ENCODE results near the gene NRCAM. TPM values are rescaled to one million over a fixed set of nuclear protein-coding genes. Genes with fewer than 3 reads are reported as not detected.

Gene NRCAM
- total RNA-seq, 1 donor: 1.3 TPM

- H3K4me3 ChIP-seq (ENCODE audit: low read depth, low read length): no peak overlapping the region
- DNase-seq (ENCODE audit: low read depth): no peak
- no peak for TF ChIP-seq CTCF (IDR thresholded peaks at IDR 0.05; ENCODE audit: insufficient read depth, low read depth, low read length)
Observed at GRCh38 chr7:108328174-108328651, 128.0 kb downstream of the NRCAM start.

GRCh38 chr7:108327353-108327752 is 128.9 kb downstream of the NRCAM start:
- no peak for DNase-seq (ENCODE audit: low read depth)
- no peak overlapping the region for H3K4me3 ChIP-seq (ENCODE audit: low read depth, low read length)
- TF ChIP-seq CTCF (IDR thresholded peaks at IDR 0.05; ENCODE audit: insufficient read depth, low read depth, low read length): no peak

- no peak for DNase-seq (ENCODE audit: low read depth)
- H3K4me3 ChIP-seq (ENCODE audit: low read depth, low read length): no peak overlapping the region
- no peak for TF ChIP-seq CTCF (IDR thresholded peaks at IDR 0.05; ENCODE audit: insufficient read depth, low read depth, low read length)
Observed at GRCh38 chr7:108326938-108327337, 129.3 kb downstream of the NRCAM start.

GRCh38 chr7:108324053-108325038 is 131.9 kb downstream of the NRCAM start:
- no peak overlapping the region for H3K4me3 ChIP-seq (ENCODE audit: low read depth, low read length)
- no peak for DNase-seq (ENCODE audit: low read depth)
- no peak for TF ChIP-seq CTCF (IDR thresholded peaks at IDR 0.05; ENCODE audit: insufficient read depth, low read depth, low read length)

- no peak overlapping the region for H3K4me3 ChIP-seq (ENCODE audit: low read depth, low read length)
- DNase-seq (ENCODE audit: low read depth): no peak
- no peak for TF ChIP-seq CTCF (IDR thresholded peaks at IDR 0.05; ENCODE audit: insufficient read depth, low read depth, low read length)
Observed at GRCh38 chr7:108322925-108323832, 133.1 kb downstream of the NRCAM start.

- H3K4me3 ChIP-seq (ENCODE audit: low read depth, low read length): no peak overlapping the region
- TF ChIP-seq CTCF (IDR thresholded peaks at IDR 0.05; ENCODE audit: insufficient read depth, low read depth, low read length): no peak
- no peak for DNase-seq (ENCODE audit: low read depth)
Observed at GRCh38 chr7:108322046-108322445, 134.2 kb downstream of the NRCAM start.
